Measurements from ENCODE around the gene RGS16. TPM values are rescaled to one million over a fixed set of nuclear protein-coding genes. Genes with fewer than 3 reads are reported as not detected.

Gene RGS16
- total and polyA plus RNA-seq, 4 donors, result 0.54 to 2.7 (median 0.83) TPM

- TF ChIP-seq JUND (IDR thresholded peaks at IDR 0.05) (no peak), NR2F2 (IDR thresholded peaks at IDR 0.05) (no peak), MAX (IDR thresholded peaks at IDR 0.05) (no peak), RXRA (IDR thresholded peaks at IDR 0.05) (no peak), FOXA2 (IDR thresholded peaks at IDR 0.05) (no peak), HNF4G (IDR thresholded peaks at IDR 0.05) (no peak), YY1 (IDR thresholded peaks at IDR 0.05) (no peak), RAD21 (IDR thresholded peaks at IDR 0.05) (no peak), HNF4A (conservative IDR thresholded peaks at IDR 0.05) (no peak), CTCF (IDR thresholded peaks at IDR 0.05; ENCODE audit: low read depth, low read length, missing input control) (no peak), EGR1 (IDR thresholded peaks at IDR 0.05; ENCODE audit: low read depth in 2 of 2) (no peak)
- no peaks in the 10 kb centered on the region for H3K36me3 ChIP-seq (ENCODE audit: control insufficient read depth in 4 of 4, insufficient read depth in 3 of 4, low read depth in 1 of 4, low read length in 3 of 4)
- H3K27me3 ChIP-seq (ENCODE audit: control insufficient read depth in 4 of 4, insufficient read depth in 4 of 4, low read length in 3 of 4), result peaks cover 0 to 2% (median 0%) of the 10 kb centered on the region in 4 donors
- no peak overlapping the region for H3K27ac ChIP-seq (ENCODE audit: low read depth in 1 of 2, low read length in 2 of 2)
- no peak overlapping the region for H3K4me3 ChIP-seq (ENCODE audit: low read depth in 1 of 3, low read length in 3 of 3)
- peaks cover 0 to 4% (median 2%) of the 10 kb centered on the region in 4 donors for H3K4me1 ChIP-seq (ENCODE audit: control insufficient read depth in 4 of 4, insufficient read depth in 4 of 4, low read length in 3 of 4)
- DNase-seq (ENCODE audit: low spot score), result no peak
- WGBS, result 72% methylated on average over 6 of the region's 6 CpGs
- H3K9me3 ChIP-seq (ENCODE audit: control insufficient read depth in 4 of 4, low read length in 3 of 4), result no peaks in the 10 kb centered on the region
- no peak overlapping the region for H3K9ac ChIP-seq (ENCODE audit: low read depth in 1 of 2, low read length in 2 of 2)
These were observed 18.8 kb upstream of the RGS16 start for GRCh38 chr1:182622901-182623528.

- no peaks in the 10 kb centered on the region for H3K9me3 ChIP-seq (ENCODE audit: control insufficient read depth in 4 of 4, low read length in 3 of 4)
- H3K4me1 ChIP-seq (ENCODE audit: control insufficient read depth in 4 of 4, insufficient read depth in 4 of 4, low read length in 3 of 4), result peaks cover 0 to 5% (median 2%) of the 10 kb centered on the region in 4 donors
- no peak overlapping the region for H3K27ac ChIP-seq (ENCODE audit: low read depth in 1 of 2, low read length in 2 of 2)
- H3K27me3 ChIP-seq (ENCODE audit: control insufficient read depth in 4 of 4, insufficient read depth in 4 of 4, low read length in 3 of 4), result no peaks in the 10 kb centered on the region
- TF ChIP-seq ZBTB33 (IDR thresholded peaks at IDR 0.05), result no peak
- TF ChIP-seq JUND (IDR thresholded peaks at IDR 0.05), result no peak
- DNase-seq (ENCODE audit: low spot score), result no peak
- H3K36me3 ChIP-seq (ENCODE audit: control insufficient read depth in 4 of 4, insufficient read depth in 3 of 4, low read depth in 1 of 4, low read length in 3 of 4), result no peaks in the 10 kb centered on the region
- no peak overlapping the region for H3K4me3 ChIP-seq (ENCODE audit: low read depth in 1 of 3, low read length in 3 of 3)
- WGBS, result 92% methylated on average over 2 of the region's 2 CpGs
- H3K9ac ChIP-seq (ENCODE audit: low read depth in 1 of 2, low read length in 2 of 2), result no peak overlapping the region
These were observed 17.7 kb upstream of the RGS16 start for GRCh38 chr1:182621906-182622305.

GRCh38 chr1:182620924-182621585, 16.9 kb upstream of the RGS16 start:
- no peak for DNase-seq (ENCODE audit: low spot score)
- no peak overlapping the region for H3K4me3 ChIP-seq (ENCODE audit: low read depth in 1 of 3, low read length in 3 of 3)
- no peaks in the 10 kb centered on the region for H3K36me3 ChIP-seq (ENCODE audit: control insufficient read depth in 4 of 4, insufficient read depth in 3 of 4, low read depth in 1 of 4, low read length in 3 of 4)
- peaks cover 0 to 8% (median 4%) of the 10 kb centered on the region in 4 donors for H3K4me1 ChIP-seq (ENCODE audit: control insufficient read depth in 4 of 4, insufficient read depth in 4 of 4, low read length in 3 of 4)
- no peak overlapping the region for H3K27ac ChIP-seq (ENCODE audit: low read depth in 1 of 2, low read length in 2 of 2)
- H3K9ac ChIP-seq (ENCODE audit: low read depth in 1 of 2, low read length in 2 of 2), result no peak overlapping the region
- H3K27me3 ChIP-seq (ENCODE audit: control insufficient read depth in 4 of 4, insufficient read depth in 4 of 4, low read length in 3 of 4), result no peaks in the 10 kb centered on the region
- no peaks in the 10 kb centered on the region for H3K9me3 ChIP-seq (ENCODE audit: control insufficient read depth in 4 of 4, low read length in 3 of 4)
- TF ChIP-seq MAX (IDR thresholded peaks at IDR 0.05), result no peak
- TF ChIP-seq NR2F2 (IDR thresholded peaks at IDR 0.05), result no peak
- TF ChIP-seq REST (IDR thresholded peaks at IDR 0.05), result no peak
- no peak for TF ChIP-seq FOXA1 (IDR thresholded peaks at IDR 0.05)
- no peak for TF ChIP-seq FOXA2 (IDR thresholded peaks at IDR 0.05)
- TF ChIP-seq HNF4G (IDR thresholded peaks at IDR 0.05), result no peak
- TF ChIP-seq EGR1 (IDR thresholded peaks at IDR 0.05; ENCODE audit: low read depth in 2 of 2), result no peak
- no peak for TF ChIP-seq RXRA (IDR thresholded peaks at IDR 0.05)
- TF ChIP-seq TAF1 (conservative IDR thresholded peaks at IDR 0.05), result no peak
- TF ChIP-seq ZBTB33 (IDR thresholded peaks at IDR 0.05), result no peak
- TF ChIP-seq ATF3 (IDR thresholded peaks at IDR 0.05), result no peak
- TF ChIP-seq RAD21 (IDR thresholded peaks at IDR 0.05), result no peak
